ENCODE measurements around the gene CDK2AP2. TPM values are rescaled to one million over a fixed set of nuclear protein-coding genes. Genes with fewer than 3 reads are reported as not detected.
A peak's percentile ranks its signal among the peaks of the same experiment; 100 is the strongest.
"Not testable (repeated sequence)": the region's sequence is repeated elsewhere in the genome, so short reads cannot be mapped to it uniquely, and the experiment has no call there.

Gene CDK2AP2
- total RNA-seq, 6 donors from 2014 or later, result 36.7 to 119 (median 89.0) TPM

DNA sequence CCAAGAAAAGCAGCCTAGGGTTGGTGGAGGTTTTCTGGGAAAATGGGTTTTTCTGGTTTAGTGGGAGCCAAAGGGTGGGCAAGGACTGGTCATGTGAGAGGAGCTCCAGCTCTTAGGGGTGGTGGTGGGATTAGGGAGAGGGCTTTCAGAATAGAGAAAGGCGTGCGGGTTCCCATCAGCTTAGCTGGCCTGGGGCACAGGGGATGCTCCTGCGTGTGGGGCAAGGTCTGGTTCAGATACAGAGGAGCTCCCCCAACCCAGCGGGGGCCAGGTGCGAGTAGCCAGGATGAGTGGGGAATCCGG lies 39.6 kb downstream of the CDK2AP2 start:
- ATAC-seq (ENCODE audit: low FRiP score in 2 of 2) (no peak), DNase-seq (no peak)
- WGBS, 2 donors, result 0 to 4% methylated on average over 4 to 6 of the region's 6 CpGs
- Histone ChIP-seq H3K27me3 (no peaks in the 10 kb centered on the region), H3K4me3 (peak overlapping the region; percentile 71 to 98 (median 87)), H3K36me3 (no peaks in the 10 kb centered on the region), H3K9me3 (no peaks in the 10 kb centered on the region), H3K4me1 (peaks cover 33 to 53% (median 40%) of the 10 kb centered on the region in 4 donors), H3K27ac (peak overlapping the region; percentile 77 to 93 (median 90))
- no peak for TF ChIP-seq EP300 (IDR thresholded peaks at IDR 0.05)
- TF ChIP-seq, protein P1, sequence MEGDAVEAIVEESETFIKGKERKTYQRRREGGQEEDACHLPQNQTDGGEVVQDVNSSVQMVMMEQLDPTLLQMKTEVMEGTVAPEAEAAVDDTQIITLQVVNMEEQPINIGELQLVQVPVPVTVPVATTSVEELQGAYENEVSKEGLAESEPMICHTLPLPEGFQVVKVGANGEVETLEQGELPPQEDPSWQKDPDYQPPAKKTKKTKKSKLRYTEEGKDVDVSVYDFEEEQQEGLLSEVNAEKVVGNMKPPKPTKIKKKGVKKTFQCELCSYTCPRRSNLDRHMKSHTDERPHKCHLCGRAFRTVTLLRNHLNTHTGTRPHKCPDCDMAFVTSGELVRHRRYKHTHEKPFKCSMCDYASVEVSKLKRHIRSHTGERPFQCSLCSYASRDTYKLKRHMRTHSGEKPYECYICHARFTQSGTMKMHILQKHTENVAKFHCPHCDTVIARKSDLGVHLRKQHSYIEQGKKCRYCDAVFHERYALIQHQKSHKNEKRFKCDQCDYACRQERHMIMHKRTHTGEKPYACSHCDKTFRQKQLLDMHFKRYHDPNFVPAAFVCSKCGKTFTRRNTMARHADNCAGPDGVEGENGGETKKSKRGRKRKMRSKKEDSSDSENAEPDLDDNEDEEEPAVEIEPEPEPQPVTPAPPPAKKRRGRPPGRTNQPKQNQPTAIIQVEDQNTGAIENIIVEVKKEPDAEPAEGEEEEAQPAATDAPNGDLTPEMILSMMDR (IDR thresholded peaks at IDR 0.05), result no peak
- TF ChIP-seq POLR2AphosphoS5 (IDR thresholded peaks at IDR 0.05), result no peak
- TF ChIP-seq POLR2A (IDR thresholded peaks at IDR 0.05), result no peak

DNA sequence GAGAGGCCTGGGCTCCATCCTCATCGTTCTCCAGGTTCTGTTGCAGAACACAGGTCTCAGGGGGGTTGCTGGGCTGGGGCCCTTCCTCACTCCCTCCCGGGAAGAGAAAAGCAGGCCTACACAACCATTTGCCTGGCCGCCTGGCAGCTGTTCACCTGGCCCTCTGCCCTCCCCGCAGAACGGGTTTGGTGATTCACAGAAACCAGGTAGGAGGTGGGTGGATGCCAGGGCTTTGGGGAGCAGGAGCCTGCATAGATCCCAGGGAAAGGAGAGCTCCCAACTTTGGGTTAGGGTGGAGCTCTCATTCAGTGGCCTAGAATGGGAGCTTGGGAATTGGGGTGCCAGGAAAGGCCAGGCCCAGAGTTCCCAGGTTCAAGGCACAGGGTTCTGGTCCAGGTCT lies 39.9 kb downstream of the CDK2AP2 start:
- peak overlapping the region; percentile 77 to 93 (median 90) for H3K27ac ChIP-seq
- H3K4me1 ChIP-seq, result peaks cover 33 to 53% (median 40%) of the 10 kb centered on the region in 4 donors
- peak; percentile 85 to 87 for DNase-seq
- no peaks in the 10 kb centered on the region for H3K36me3 ChIP-seq
- peak overlapping the region; percentile 71 to 98 (median 87) for H3K4me3 ChIP-seq
- no peak for ATAC-seq (ENCODE audit: low FRiP score in 2 of 2)
- H3K27me3 ChIP-seq, result no peaks in the 10 kb centered on the region
- 56% methylated on average over 4 of the region's 5 CpGs; no CpG with 5 or more reads in 1 of the 2 donors for WGBS, 2 donors
- no peaks in the 10 kb centered on the region for H3K9me3 ChIP-seq
- no peak for TF ChIP-seq POLR2AphosphoS5 (IDR thresholded peaks at IDR 0.05)
- TF ChIP-seq POLR2A (IDR thresholded peaks at IDR 0.05), result peak in 1 of 4 donors; percentile 20
- TF ChIP-seq, protein P1 (IDR thresholded peaks at IDR 0.05), result no peak

DNA sequence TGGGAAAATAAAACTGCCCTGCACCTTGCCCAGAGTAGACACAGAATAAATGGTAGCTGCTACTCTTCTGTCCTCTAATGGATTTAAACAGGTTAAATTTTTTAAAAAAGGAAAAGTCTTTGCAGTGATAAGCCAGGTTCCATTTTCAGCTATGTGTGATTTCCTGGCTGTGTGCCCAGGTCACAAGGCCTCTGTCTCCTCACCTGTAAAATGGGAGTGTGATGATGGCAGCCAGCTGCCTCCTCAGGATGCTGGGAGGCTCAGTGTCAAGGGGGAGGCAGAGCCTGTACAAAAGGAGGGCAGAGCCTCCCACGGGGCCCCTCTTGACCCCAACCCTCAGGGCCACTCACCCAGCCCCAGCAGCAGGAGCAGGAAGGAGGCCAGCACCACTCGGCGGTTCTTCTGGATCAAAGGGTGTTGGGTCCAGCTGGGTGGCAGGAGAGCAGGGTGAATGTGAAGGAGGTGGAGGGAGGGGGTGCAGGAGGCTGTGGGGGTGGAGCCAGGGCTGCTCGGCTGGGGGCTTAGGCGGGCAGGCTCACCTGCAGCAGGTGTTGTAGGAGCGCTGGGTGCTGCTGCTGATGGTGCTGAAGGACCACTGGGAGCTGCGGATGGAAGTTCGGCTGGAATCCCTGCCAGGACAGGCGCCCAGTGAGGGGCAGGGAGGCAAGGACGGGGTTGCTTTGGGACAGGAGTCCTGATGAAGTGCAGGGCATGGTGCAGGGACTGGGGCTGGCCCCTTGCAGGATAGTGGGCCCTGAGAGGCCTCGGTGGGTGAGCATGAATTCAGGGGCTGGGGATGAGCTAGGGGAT lies 40.8 kb downstream of the CDK2AP2 start:
- peak overlapping the region; percentile 77 to 93 (median 90) for H3K27ac ChIP-seq
- 68 to 78% methylated on average over 9 to 10 of the region's 11 CpGs for WGBS, 2 donors
- peaks cover 33 to 53% (median 40%) of the 10 kb centered on the region in 4 donors for H3K4me1 ChIP-seq

DNA sequence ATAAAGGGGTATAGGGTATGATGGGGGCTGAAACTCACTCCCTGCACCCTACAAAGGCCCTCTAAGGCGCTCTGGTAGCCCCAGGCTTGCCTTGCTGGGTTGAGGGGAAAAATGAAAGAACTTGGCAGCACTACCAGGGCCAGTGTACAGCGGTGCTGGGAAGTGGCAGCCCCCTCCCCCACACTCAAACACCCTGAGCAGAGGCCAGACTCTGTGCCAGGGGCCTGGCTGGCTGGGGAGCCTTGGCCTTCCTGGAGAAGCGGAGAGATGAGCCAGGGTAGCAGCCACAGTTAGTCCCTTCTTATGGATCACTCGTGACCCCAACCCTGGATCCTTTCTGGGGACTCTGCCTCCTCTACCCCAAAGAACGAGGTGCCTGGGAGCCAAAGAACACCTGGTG lies 41.6 kb downstream of the CDK2AP2 start:
- no peak overlapping the region for H3K4me3 ChIP-seq
- DNase-seq, result no peak
- peak overlapping the region in 1 of 4 donors; percentile 40 for H3K27ac ChIP-seq
- no peaks in the 10 kb centered on the region for H3K36me3 ChIP-seq
- H3K9me3 ChIP-seq, result no peaks in the 10 kb centered on the region
- H3K4me1 ChIP-seq, result peaks cover 33 to 53% (median 40%) of the 10 kb centered on the region in 4 donors
- TF ChIP-seq POLR2A (IDR thresholded peaks at IDR 0.05), result no peak
- TF ChIP-seq, protein P1 (IDR thresholded peaks at IDR 0.05), result no peak
- TF ChIP-seq POLR2AphosphoS5 (IDR thresholded peaks at IDR 0.05), result no peak
- TF ChIP-seq EP300 (IDR thresholded peaks at IDR 0.05), result no peak
- no peak for ATAC-seq (ENCODE audit: low FRiP score in 2 of 2)
- H3K27me3 ChIP-seq, result no peaks in the 10 kb centered on the region
- 76 to 81% methylated on average over 3 to 5 of the region's 5 CpGs for WGBS, 2 donors

More for the DNA sequence above, 40.8 kb downstream of the CDK2AP2 start:
- Histone ChIP-seq H3K36me3 (no peaks in the 10 kb centered on the region), H3K27me3 (no peaks in the 10 kb centered on the region), H3K9me3 (no peaks in the 10 kb centered on the region), H3K4me3 (peak overlapping the region in 2 of 4 donors; percentile 83 to 91)
- TF ChIP-seq, protein P1 (IDR thresholded peaks at IDR 0.05), result no peak
- no peak for TF ChIP-seq POLR2A (IDR thresholded peaks at IDR 0.05)
- DNase-seq, result no peak
- no peak for ATAC-seq (ENCODE audit: low FRiP score in 2 of 2)

DNA sequence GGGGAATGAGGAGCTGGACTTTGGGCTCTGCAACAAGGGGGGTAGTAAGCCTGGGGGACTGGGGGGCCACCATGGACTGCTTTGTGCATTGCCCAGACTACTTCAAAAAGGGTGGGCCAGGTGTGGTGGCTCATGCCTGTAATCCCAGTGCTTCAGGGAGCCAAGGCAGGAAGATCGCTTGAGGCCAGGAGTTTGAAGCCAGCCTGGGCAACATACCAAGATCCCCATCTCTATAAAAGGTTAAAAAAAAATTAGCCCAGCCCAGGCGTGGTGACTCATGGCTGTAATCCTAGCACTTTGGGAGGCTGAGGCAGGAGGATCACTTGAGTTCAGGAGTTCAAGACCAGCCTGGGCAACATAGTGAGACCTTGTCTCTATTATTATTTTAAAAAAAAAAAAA lies 42.4 kb downstream of the CDK2AP2 start:
- not testable (repeated sequence) for ATAC-seq (ENCODE audit: low FRiP score in 2 of 2); DNase-seq; H3K36me3 ChIP-seq; H3K9me3 ChIP-seq; H3K27me3 ChIP-seq
- Histone ChIP-seq H3K27ac (peak overlapping the region; percentile 85 to 96 (median 92)), H3K4me1 (peaks cover 33 to 53% (median 40%) of the 10 kb centered on the region in 4 donors), H3K4me3 (peak overlapping the region in 2 of 4 donors; percentile 54 to 57)
- 71 to 81% methylated on average over 2 of the region's 2 CpGs for WGBS, 2 donors

Data from upper lobe of left lung (tissue), 6 donors.